NAMALWA (cell line): ENCODE measurements around the gene SMARCA1.
"Not testable (repeated sequence)": the region's sequence is repeated elsewhere in the genome, so short reads cannot be mapped to it uniquely, and the experiment has no call there.

Experiments used
- DNase-seq: peaks from one replicate; pipeline ENCODE4 v3.0.0-alpha.2; 2015; ENCODE audit warnings: low spot score

SMARCA1 gene, protein sequence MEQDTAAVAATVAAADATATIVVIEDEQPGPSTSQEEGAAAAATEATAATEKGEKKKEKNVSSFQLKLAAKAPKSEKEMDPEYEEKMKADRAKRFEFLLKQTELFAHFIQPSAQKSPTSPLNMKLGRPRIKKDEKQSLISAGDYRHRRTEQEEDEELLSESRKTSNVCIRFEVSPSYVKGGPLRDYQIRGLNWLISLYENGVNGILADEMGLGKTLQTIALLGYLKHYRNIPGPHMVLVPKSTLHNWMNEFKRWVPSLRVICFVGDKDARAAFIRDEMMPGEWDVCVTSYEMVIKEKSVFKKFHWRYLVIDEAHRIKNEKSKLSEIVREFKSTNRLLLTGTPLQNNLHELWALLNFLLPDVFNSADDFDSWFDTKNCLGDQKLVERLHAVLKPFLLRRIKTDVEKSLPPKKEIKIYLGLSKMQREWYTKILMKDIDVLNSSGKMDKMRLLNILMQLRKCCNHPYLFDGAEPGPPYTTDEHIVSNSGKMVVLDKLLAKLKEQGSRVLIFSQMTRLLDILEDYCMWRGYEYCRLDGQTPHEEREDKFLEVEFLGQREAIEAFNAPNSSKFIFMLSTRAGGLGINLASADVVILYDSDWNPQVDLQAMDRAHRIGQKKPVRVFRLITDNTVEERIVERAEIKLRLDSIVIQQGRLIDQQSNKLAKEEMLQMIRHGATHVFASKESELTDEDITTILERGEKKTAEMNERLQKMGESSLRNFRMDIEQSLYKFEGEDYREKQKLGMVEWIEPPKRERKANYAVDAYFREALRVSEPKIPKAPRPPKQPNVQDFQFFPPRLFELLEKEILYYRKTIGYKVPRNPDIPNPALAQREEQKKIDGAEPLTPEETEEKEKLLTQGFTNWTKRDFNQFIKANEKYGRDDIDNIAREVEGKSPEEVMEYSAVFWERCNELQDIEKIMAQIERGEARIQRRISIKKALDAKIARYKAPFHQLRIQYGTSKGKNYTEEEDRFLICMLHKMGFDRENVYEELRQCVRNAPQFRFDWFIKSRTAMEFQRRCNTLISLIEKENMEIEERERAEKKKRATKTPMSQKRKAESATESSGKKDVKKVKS

DNA sequence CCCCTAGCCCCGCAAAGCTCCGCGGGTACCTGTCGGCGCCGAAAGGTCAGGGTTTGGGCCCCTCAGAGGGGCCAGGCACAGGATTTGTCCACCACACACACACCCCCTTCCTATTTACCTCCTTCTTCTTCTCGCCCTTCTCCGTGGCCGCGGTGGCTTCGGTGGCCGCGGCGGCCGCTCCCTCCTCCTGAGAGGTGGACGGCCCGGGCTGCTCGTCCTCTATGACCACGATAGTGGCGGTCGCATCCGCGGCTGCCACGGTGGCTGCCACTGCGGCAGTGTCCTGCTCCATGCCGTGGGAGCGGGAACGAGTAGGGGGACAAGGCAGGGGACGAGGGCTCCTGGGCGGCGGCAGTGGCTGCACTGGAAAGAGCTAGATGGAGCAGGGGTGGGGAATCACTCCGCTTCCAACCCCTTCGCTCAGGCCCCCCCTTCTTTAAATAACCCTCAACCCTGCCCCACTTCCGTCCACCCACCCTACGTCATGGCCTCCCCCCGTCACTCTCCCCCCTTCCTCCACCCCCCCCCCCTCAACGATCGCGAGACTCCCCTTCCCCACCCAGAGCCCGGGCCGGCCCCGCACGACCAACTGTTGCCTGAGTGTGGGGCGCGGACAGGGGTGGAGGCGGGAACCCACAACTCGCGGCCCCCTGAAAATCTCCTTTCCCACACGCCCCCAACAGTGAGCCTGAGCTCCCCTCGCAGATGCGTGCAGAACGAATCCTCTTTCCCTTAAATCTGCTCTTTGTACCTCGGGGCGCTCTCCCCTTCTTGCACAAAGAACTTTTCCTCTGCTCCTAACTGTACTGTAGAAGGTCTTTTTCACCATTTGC, at the start of gene SMARCA1:
Gene SMARCA1 (minus strand): TSS at position 412 of the 833 bp plus-strand sequence. CDS start 120 bp downstream, at position 292.
- DNase-seq = no peak

- DNase-seq = no peak
Measured at GRCh38 chrX:129572422-129572821, 49.1 kb upstream of the SMARCA1 start.

DNA sequence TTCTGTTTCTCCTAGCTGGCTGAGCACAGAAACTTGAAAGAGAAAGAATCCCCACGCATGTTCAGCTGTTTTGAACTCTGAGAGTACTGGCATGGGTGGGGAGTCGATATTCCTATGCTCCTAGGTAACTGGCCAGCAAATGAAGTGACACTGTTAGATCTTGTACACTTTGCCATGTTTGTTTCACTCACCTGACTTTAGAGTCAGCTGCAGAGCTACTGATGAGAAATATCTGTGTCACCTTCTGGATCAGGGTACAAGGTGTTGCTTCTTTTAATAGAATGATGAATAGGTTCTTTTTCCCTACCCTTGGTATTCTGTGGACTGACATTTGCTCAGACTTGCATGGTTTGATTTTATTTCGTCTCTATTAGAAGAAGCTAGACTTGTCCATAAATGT, 45.1 kb upstream of the SMARCA1 start:
- DNase-seq = no peak

DNA sequence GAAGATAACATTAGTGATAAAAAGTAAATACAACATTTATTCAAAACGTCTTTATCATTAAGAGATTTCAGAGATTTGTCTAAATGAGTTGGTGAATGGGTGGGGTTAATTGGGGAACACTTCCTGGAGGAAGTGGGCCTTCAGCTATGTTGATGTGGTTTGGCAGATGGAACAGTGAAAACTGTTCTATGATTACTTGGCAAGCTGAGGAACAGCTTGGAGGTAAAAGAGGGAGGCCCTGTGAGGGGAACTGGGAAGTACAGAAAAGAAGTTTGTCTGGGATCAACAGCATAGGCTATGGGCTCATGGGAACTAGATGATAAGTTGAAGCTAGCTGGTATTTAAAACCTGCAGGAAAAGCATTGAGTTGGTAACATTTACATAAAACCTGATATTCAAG, 42.8 kb upstream of the SMARCA1 start:
- no peak for DNase-seq

GRCh38 chrX:129565046-129565650, 41.9 kb upstream of the SMARCA1 start:
- no peak for DNase-seq

DNA sequence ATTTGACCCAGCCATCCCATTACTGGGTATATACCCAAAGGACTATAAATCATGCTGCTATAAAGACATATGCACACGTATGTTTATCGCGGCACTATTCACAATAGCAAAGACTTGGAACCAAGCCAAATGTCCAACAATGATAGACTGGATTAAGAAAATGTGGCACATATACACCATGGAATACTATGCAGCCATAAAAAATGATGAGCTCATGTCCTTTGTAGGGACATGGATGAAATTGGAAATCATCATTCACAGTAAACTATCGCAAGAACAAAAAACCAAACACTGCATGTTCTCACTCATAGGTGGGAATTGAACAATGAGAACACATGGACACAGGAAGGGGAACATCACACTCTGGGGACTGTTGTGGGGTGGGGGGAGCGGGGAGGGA, 41.1 kb upstream of the SMARCA1 start:
- not testable (repeated sequence) for DNase-seq

- no peak for DNase-seq
Measured at GRCh38 chrX:129561453-129561852, 38.2 kb upstream of the SMARCA1 start.

DNA sequence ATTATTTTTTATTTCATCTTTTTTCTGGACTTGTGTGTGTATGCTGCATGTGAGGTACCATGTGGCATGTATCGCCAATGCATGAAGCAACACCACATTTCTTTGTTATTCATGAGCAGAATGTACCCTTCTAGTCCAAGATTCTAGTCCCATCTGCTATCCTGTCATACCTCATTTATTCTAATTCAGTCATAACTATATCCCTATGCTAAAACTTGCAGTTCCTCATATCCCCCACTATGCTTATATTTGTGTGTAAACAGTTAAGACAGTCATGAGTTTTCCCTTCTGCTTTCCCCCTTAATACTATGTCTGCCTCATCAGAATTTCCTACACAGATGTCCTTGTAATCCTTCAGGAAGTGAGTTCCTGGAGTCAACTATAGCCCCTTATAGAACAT, 36.5 kb upstream of the SMARCA1 start:
- no peak for DNase-seq

GRCh38 chrX:129557844-129558480, 34.7 kb upstream of the SMARCA1 start:
- DNase-seq = no peak

DNA sequence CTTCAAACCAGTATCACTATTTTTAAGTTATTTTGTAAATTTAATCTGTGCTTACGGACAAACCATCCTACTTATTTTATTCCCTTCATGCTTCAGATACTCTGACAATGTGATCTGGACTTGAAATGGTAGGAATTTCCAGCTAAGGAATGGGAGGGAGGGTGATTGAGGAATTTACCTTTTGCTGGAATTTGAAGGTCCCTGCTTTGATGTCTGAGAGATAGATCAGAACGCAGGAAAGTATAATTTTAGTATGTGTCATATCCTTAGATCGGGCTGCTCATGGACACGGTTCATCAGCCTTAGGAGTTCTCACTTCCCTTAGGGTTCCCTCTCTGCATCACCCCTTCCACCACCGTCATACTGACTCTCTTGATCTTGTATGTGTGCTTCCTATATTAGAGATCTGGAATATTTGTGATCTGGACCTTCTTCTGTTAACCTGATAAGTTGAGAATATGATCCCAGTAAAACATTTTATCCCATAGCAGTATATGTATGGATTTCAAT, 33.6 kb upstream of the SMARCA1 start:
- DNase-seq = no peak

DNA sequence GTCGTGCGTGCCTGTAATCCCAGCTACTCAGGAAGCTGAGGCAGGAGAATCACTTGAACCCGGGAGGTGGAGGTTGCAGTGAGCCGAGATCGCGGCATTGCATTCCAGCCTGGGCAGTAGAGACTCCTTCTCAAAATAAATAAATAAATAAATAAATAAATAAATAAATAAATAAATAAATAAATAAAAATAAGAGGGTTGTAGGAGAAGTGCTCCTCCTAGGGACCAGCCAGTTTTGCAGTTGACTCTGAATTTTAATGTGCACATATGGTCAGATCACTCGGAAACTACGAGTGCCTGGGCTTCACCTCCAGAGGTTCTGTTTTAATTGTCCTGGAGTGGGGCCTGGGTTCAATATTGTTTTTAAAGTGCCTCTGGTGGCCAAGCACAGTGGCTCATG, 31.5 kb upstream of the SMARCA1 start:
- not testable (repeated sequence) for DNase-seq

DNA sequence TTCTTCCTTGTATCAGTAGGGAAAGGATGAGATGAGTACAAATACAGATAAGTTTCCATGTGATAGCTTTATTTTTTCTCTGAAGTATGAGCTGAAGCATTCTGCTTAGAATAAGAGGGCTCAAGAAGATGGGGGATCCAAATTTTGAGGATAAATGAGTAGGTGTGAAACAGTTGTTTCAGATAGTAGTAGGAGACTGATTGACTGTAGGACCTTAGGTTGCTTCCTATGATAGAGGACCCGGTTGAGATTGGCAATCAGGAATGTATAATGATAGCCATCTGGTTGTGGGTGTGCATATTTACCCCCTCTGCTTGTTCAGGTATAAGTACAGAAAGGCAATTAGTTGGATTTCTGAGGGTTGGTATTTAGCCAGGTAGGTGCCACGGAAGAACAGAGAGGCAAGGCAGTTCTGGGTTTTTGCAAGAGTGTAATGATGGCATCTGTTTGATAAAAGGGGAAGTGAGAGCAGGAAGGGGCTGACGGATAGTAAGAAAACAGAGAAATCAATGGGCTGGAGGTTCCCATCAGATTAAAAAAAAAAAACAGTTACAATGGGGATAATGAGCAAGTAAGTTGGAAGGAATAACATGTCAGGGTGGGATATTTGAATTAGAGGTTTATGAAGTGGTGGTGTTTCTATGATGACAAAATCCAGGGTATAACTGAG, 30.5 kb upstream of the SMARCA1 start:
- peak; percentile 61 for DNase-seq

DNA sequence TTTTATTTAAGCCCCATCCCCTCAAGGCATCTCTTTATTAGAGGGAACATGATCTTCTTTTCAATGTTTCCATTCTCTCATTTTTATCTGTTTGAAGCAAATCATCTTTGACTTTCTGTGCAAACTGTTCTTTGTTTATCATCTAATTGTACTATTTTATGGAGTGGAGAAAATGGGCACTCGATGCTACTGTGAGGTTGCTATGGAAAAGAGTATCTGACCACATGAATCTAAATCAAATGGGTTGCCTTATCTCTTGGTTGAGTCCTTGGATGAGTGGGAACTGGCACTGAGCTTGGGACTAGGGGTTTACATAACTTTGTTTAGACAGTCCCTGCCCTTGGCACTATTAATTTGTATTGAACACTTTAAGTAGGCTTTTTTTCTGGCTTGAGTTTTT, 25.8 kb upstream of the SMARCA1 start:
- no peak for DNase-seq

DNA sequence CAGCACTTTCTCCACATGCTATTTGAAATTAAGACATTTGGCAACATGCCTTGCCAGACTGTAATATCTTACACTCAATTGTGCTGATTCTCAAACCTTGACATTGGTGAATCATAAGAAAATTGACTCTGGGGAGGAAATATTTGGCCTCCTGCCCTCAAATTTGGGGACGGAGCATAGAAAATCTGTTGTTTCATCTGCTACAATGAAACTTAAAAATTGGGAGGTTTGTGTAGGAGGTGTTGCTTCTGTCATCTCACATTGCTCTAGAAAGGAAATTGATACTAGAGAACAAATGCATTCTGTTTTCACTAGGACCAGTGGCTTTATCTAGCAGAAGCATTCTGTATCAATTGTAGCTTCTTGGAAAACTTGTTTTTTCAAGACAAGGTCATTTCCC, 22.1 kb upstream of the SMARCA1 start:
- no peak for DNase-seq

DNA sequence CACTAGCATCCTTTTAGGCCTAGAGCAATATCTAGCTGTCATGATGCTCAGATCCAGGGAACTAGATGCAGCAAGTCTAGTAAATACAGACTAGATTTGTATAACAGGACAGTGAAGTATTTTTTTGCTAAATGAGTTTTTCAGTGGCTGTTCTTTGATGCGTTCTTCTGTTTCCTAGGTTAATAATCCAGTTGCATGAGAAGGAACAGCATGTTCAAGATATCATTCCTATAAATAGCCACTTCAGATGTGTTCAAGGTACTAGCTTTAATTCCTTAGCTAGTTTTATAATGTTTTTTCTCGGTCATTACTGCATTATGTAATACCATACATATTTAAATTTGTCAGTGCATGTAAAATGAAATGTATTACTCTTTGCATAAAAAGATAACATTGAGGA, 21.5 kb upstream of the SMARCA1 start:
- DNase-seq = no peak

- peak; percentile 9 for DNase-seq
Measured at GRCh38 chrX:129540722-129541184, 17.5 kb upstream of the SMARCA1 start.

DNA sequence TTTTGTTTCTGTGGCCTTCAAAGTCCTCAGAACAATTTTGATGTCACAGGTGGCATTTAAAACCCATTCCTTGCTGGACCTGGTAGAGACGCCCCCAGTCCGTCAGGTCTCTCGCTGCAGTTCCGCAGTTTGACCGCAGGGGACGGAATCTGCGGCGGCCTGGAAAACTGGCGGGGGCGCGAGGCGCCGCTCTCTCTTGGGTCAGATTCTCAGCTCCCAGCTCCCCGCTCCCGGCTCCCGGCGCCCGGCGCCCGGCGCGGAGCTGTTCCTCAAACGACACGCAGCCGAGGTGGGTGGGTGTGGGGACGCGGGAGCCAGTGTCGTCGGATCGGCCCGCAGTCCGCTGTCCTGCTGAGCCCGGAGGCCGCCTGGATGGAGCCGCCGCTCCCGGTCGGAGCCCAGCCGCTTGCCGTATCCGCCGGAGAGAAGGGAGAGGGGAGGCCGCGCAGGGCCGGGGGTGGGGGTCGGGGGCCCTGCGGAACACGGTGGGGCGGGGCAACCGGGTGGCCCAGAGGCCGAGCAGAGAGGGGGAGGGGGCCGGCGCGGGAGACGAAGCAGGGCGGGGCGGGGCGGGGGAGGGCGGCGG, 16.9 kb upstream of the SMARCA1 start, which contains the start of gene OCRL:
Gene OCRL (plus strand): TSS at position 192 of the 586 bp plus-strand sequence. CDS start 181 bp downstream, at position 373.
- peak; percentile 65 for DNase-seq

DNA sequence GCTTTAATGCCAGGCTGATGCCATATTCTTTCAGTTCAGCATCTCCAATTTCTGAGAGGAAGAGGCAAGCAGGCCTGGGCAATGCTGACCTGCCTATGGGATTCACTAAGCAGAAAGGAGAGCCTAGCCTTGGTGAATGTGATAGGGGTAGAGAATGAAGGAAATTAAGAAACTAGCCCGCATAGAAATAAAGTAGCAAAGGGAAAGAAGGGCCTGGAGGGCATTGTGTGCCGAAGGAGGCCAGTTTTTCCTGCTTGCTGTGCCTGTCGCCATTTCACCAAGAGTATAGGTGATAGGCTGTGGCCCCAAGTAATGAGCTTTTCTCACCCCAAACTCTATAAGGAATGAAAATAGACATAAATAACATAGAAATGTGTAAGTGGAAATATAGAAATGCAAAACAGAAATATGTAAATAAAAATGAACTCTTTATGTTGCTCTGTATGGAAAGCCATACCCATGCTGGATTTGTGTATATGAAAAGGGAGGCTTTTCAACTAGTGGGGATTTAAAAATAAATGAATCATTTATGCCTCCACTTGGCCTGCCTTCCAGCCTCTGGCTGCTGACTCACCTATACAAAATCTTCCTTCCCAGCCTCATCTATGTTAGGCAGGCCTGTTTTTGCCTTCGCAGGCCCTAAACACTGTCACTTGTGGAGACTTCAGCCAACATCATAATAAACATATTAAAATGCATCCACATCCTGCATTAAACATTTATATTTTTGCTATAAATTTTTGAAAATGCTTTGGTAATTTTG, 11.7 kb upstream of the SMARCA1 start:
- no peak for DNase-seq

DNA sequence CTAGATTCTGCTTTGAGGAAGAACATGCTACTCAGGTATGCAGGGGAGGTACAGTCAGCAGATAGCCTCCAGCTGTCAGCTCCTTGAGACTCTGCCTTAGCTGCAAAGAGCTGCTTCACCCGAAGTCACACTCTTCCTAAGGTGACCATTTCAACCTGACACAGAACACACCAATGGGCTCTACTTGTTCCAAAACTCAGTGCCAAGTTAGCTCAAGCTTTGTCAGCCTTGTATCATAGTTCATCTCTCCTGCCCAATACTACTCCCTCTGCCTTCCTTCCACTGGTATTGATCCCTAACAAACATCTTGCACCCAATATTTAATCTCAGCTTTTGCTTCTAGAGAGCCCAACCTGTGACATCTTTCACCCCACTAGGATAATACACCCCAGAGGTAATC, 7.8 kb upstream of the SMARCA1 start:
- no peak for DNase-seq
